Testis (tissue), 3 donors: ENCODE data around the gene TTLL11. TPM values are rescaled to one million over a fixed set of nuclear protein-coding genes. Genes with fewer than 3 reads are reported as not detected.

Source experiments
- DNase-seq: peaks from one replicate; pipeline ENCODE4 v3.0.0-alpha.2; 2019
- H3K27ac ChIP-seq, 2 donors: fragments of 200-600 bp; sonication (generic); one replicate each; pipeline ENCODE4 v1.5.1; 2019
- H3K27me3 ChIP-seq: fragments of 200-600 bp; sonication (generic); one replicate; pipeline ENCODE4 v1.5.1; 2019
- H3K36me3 ChIP-seq: fragments of 200-600 bp; sonication (generic); one replicate; pipeline ENCODE4 v1.5.1; 2017; ENCODE audit warnings: low read depth; ENCODE audit errors: missing control alignments
- H3K4me1 ChIP-seq: fragments of 200-600 bp; sonication (generic); one replicate; pipeline ENCODE4 v1.5.1; 2019
- H3K4me3 ChIP-seq, 2 donors: fragments of 200-600 bp; sonication (generic); one replicate each; pipeline ENCODE4 v1.5.1; 2017 to 2019
- H3K9me3 ChIP-seq: fragments of 200-600 bp; sonication (generic); one replicate; pipeline ENCODE4 v1.5.1; 2017
- CTCF ChIP-seq, 3 experiments: fragments of 450-650 bp in 2 of 3; fragments of 200-600 bp in 1 of 3; sonication (generic) in 1 of 3; IDR thresholded peaks; one replicate each; pipeline ENCODE4 v1.5.1; 2016 to 2019; ENCODE audit warnings: antibody characterized with exemption in 3 of 3, mild to moderate bottlenecking in 2 of 3, moderate library complexity in 1 of 3
- POLR2A ChIP-seq: fragments of 450-650 bp; IDR thresholded peaks from one replicate; pipeline ENCODE4 v1.6.1; 2017; ENCODE audit warnings: antibody characterized with exemption, mild to moderate bottlenecking, moderate library complexity
- WGBS, 2 donors: methylation state at CpG; one replicate each; pipeline ENCODE4 v1.1.5; 2018; 5-methylcytosine and 5-hydroxymethylcytosine counted together
- intact Hi-C: fragments of 100-400 bp; cut with DNase I; formaldehyde crosslinking; loops from one replicate; pipeline ENCODE4 v1.15.1; 2023; ENCODE audit warnings: low total_unique reads
- polyA plus RNA-seq: library from polyadenylated mRNA; stranded (reverse); fragments of 350-450 nt; fragmentation: Illumina TruSeq; extraction: RNeasy Lipid Tissue Mini Kit (QIAGEN cat#74804); gene quantifications from one replicate; pipeline ENCODE4 v1.2.3, GENCODE V29; 2014; ENCODE audit warnings: low read depth, low replicate concordance; ENCODE audit not compliant: insufficient read depth
- total RNA-seq, 2 donors: library from RNA; depleted of rRNA; stranded (reverse); fragments of >200 nt; gene quantifications; one replicate each; pipeline ENCODE4 v1.2.3, GENCODE V29; 2016

Gene TTLL11
- total and polyA plus RNA-seq, 3 donors from 2014 or later: 17.8 to 36.5 (median 19.8) TPM

- TF ChIP-seq POLR2A: no peak
- TF ChIP-seq CTCF (IDR thresholded peaks at IDR 0.05): no peak
- 92 to 95% methylated on average over 2 to 6 of the region's 6 CpGs for WGBS, 2 donors
- peaks cover 7% of the 10 kb centered on the region for H3K4me1 ChIP-seq
- intact Hi-C loops: no loop called here
- H3K4me3 ChIP-seq: no peak overlapping the region
- H3K27me3 ChIP-seq: no peaks in the 10 kb centered on the region
- no peaks in the 10 kb centered on the region for H3K36me3 ChIP-seq
- no peaks in the 10 kb centered on the region for H3K9me3 ChIP-seq
- no peak overlapping the region for H3K27ac ChIP-seq
- no peak for DNase-seq
Observed at GRCh38 chr9:122121931-122122330, 28.8 kb upstream of the TTLL11 start.

- Histone ChIP-seq H3K4me1 (peaks cover 7% of the 10 kb centered on the region), H3K27ac (no peak overlapping the region), H3K36me3 (no peaks in the 10 kb centered on the region), H3K4me3 (no peak overlapping the region), H3K9me3 (no peaks in the 10 kb centered on the region), H3K27me3 (no peaks in the 10 kb centered on the region)
- TF ChIP-seq POLR2A (no peak), CTCF (IDR thresholded peaks at IDR 0.05) (no peak)
- DNase-seq: no peak
- WGBS, 2 donors: 82 to 93% methylated on average over 3 to 10 of the region's 10 CpGs
- intact Hi-C loops: no loop called here
Observed at GRCh38 chr9:122121391-122121790, 28.3 kb upstream of the TTLL11 start.

GRCh38 chr9:122120316-122121071 is 27.4 kb upstream of the TTLL11 start:
- 86 to 100% methylated on average over 3 to 10 of the region's 10 CpGs for WGBS, 2 donors
- DNase-seq: no peak
- intact Hi-C loops: no loop called here

GRCh38 chr9:122119721-122120120 is 26.6 kb upstream of the TTLL11 start:
- intact Hi-C loops: no loop called here
- TF ChIP-seq POLR2A (no peak), CTCF (IDR thresholded peaks at IDR 0.05) (no peak)
- Histone ChIP-seq H3K27me3 (no peaks in the 10 kb centered on the region), H3K27ac (no peak overlapping the region), H3K9me3 (no peaks in the 10 kb centered on the region), H3K4me1 (no peaks in the 10 kb centered on the region), H3K4me3 (no peak overlapping the region), H3K36me3 (no peaks in the 10 kb centered on the region)
- WGBS, 2 donors: 85 to 100% methylated on average over 2 to 5 of the region's 5 CpGs
- DNase-seq: no peak

More at GRCh38 chr9:122120316-122121071, 27.4 kb upstream of the TTLL11 start:
- Histone ChIP-seq H3K4me3 (no peak overlapping the region), H3K4me1 (no peaks in the 10 kb centered on the region), H3K36me3 (no peaks in the 10 kb centered on the region), H3K27ac (no peak overlapping the region), H3K27me3 (no peaks in the 10 kb centered on the region), H3K9me3 (no peaks in the 10 kb centered on the region)
- no peak for TF ChIP-seq CTCF (IDR thresholded peaks at IDR 0.05)
- no peak for TF ChIP-seq POLR2A

- H3K27me3 ChIP-seq: no peaks in the 10 kb centered on the region
- TF ChIP-seq CTCF (IDR thresholded peaks at IDR 0.05) (no peak), POLR2A (no peak)
- no peaks in the 10 kb centered on the region for H3K9me3 ChIP-seq
- no peaks in the 10 kb centered on the region for H3K4me1 ChIP-seq
- intact Hi-C loops: no loop called here
- H3K27ac ChIP-seq: no peak overlapping the region
- WGBS, 2 donors: 90 to 97% methylated on average over 13 of the region's 13 CpGs
- H3K4me3 ChIP-seq: no peak overlapping the region
- DNase-seq: no peak
- H3K36me3 ChIP-seq: no peaks in the 10 kb centered on the region
Observed at GRCh38 chr9:122119166-122119521, 26.0 kb upstream of the TTLL11 start.
